Thyroid gland (tissue), 4 donors: ENCODE measurements around the gene RAB38. TPM values are rescaled to one million over a fixed set of nuclear protein-coding genes. Genes with fewer than 3 reads are reported as not detected.

Experiments
- DNase-seq, 2 donors: peaks; one replicate each; pipeline ENCODE4 v3.0.0-alpha.2; 2019
- H3K27ac ChIP-seq, 3 donors: fragments of 200-600 bp; sonication (generic); 1 replicate in 2 of 3; 2 replicates in 1 of 3; pipeline ENCODE4 v1.5.1; 2016 to 2019; ENCODE audit warnings: mild to moderate bottlenecking in 1 of 3, moderate library complexity in 1 of 3
- H3K27me3 ChIP-seq: fragments of 200-600 bp; sonication (generic); one replicate; pipeline ENCODE4 v1.5.1; 2019
- H3K36me3 ChIP-seq, 2 donors: fragments of 200-600 bp; sonication (generic); one replicate each; pipeline ENCODE4 v1.5.1; 2016 to 2019
- H3K4me1 ChIP-seq, 2 donors: fragments of 200-600 bp; sonication (generic); one replicate each; pipeline ENCODE4 v1.5.1; 2017 to 2019
- H3K4me3 ChIP-seq, 3 donors: fragments of 200-600 bp; sonication (generic); replicated peaks in 1 of 3; 1 replicate in 2 of 3; 2 replicates in 1 of 3; pipeline ENCODE4 v1.5.1; 2016; ENCODE audit warnings: mild to moderate bottlenecking in 1 of 3
- H3K9me3 ChIP-seq: fragments of 200-600 bp; sonication (generic); one replicate; pipeline ENCODE4 v1.5.1; 2017
- CTCF ChIP-seq, 6 experiments: fragments of 200-600 bp in 3 of 6; fragments of 450-650 bp in 3 of 6; sonication (generic) in 3 of 6; IDR thresholded peaks; one replicate each; pipeline ENCODE4 v1.5.1; 2016 to 2019; ENCODE audit warnings: antibody characterized with exemption in 6 of 6, mild to moderate bottlenecking in 2 of 6, inconsistent platforms in 1 of 6, moderate library complexity in 1 of 6
- POLR2A ChIP-seq, 2 donors: fragments of 450-650 bp; IDR thresholded peaks; one replicate each; pipeline ENCODE4 v1.6.1; 2017; ENCODE audit warnings: antibody characterized with exemption in 2 of 2, mild to moderate bottlenecking in 2 of 2, moderate library complexity in 1 of 2
- WGBS, 2 donors: methylation state at CpG; one replicate each; pipeline ENCODE4 v1.1.5; 2017; 5-methylcytosine and 5-hydroxymethylcytosine counted together
- intact Hi-C: fragments of 100-400 bp; cut with DNase I; formaldehyde crosslinking; loops from one replicate; pipeline ENCODE4 v1.15.1; 2023
- total RNA-seq, 4 donors: library from RNA; depleted of rRNA; stranded (reverse); fragments of >200 nt; gene quantifications; one replicate each; pipeline ENCODE4 v1.2.3, GENCODE V29; 2016

RAB38 gene
- total RNA-seq, 4 donors from 2014 or later, result 5.6 to 12.9 (median 9.0) TPM

GRCh38 chr11:88152381-88152780 lies 22.9 kb downstream of the RAB38 start:
- peak in 1 of 2 donors; percentile 4 for DNase-seq
- Histone ChIP-seq H3K27me3 (no peaks in the 10 kb centered on the region), H3K4me1 (peaks cover 0 to 14% of the 10 kb centered on the region in 2 donors), H3K9me3 (no peaks in the 10 kb centered on the region), H3K36me3 (no peaks in the 10 kb centered on the region), H3K4me3 (no peak overlapping the region), H3K27ac (peak overlapping the region in 1 of 3 donors; percentile 3)
- intact Hi-C loops, result no loop called here
- no peak for TF ChIP-seq CTCF (IDR thresholded peaks at IDR 0.05)
- no peak for TF ChIP-seq POLR2A (IDR thresholded peaks at IDR 0.05)

- DNase-seq, result no peak
- H3K4me3 ChIP-seq, result no peak overlapping the region
- no peaks in the 10 kb centered on the region for H3K27me3 ChIP-seq
- H3K27ac ChIP-seq, result peak overlapping the region in 1 of 3 donors; percentile 3
- 77 to 78% methylated on average over 5 of the region's 5 CpGs for WGBS, 2 donors
- peaks cover 0 to 14% of the 10 kb centered on the region in 2 donors for H3K4me1 ChIP-seq
- intact Hi-C loops, result no loop called here
- H3K36me3 ChIP-seq, result no peaks in the 10 kb centered on the region
- TF ChIP-seq CTCF (IDR thresholded peaks at IDR 0.05) (no peak), POLR2A (IDR thresholded peaks at IDR 0.05) (no peak)
- no peaks in the 10 kb centered on the region for H3K9me3 ChIP-seq
Observed at GRCh38 chr11:88151709-88152265, 23.5 kb downstream of the RAB38 start.

- no peak overlapping the region for H3K27ac ChIP-seq
- DNase-seq, result no peak
- no peak overlapping the region for H3K4me3 ChIP-seq
- no peaks in the 10 kb centered on the region for H3K36me3 ChIP-seq
- no peaks in the 10 kb centered on the region for H3K27me3 ChIP-seq
- H3K9me3 ChIP-seq, result no peaks in the 10 kb centered on the region
- H3K4me1 ChIP-seq, result no peaks in the 10 kb centered on the region
- no peak for TF ChIP-seq CTCF (IDR thresholded peaks at IDR 0.05)
- no peak for TF ChIP-seq POLR2A (IDR thresholded peaks at IDR 0.05)
- WGBS, 2 donors, result 97 to 98% methylated on average over 1 of the region's 1 CpG
- intact Hi-C loops, result no loop called here
Observed at GRCh38 chr11:88146106-88146505, 29.1 kb downstream of the RAB38 start.

GRCh38 chr11:88139865-88140264 lies 35.4 kb downstream of the RAB38 start:
- intact Hi-C loops, result no loop called here
- TF ChIP-seq POLR2A (IDR thresholded peaks at IDR 0.05) (no peak), CTCF (IDR thresholded peaks at IDR 0.05) (no peak)

GRCh38 chr11:88131764-88132470 lies 43.3 kb downstream of the RAB38 start:
- H3K27me3 ChIP-seq, result no peaks in the 10 kb centered on the region
- no peak overlapping the region for H3K4me3 ChIP-seq
- no peaks in the 10 kb centered on the region for H3K9me3 ChIP-seq
- TF ChIP-seq CTCF (IDR thresholded peaks at IDR 0.05), result no peak
- intact Hi-C loops, result no loop called here
- H3K27ac ChIP-seq, result no peak overlapping the region
- no peak for DNase-seq
- 83 to 85% methylated on average over 3 of the region's 3 CpGs for WGBS, 2 donors
- no peaks in the 10 kb centered on the region for H3K36me3 ChIP-seq
- H3K4me1 ChIP-seq, result no peaks in the 10 kb centered on the region

More at GRCh38 chr11:88139865-88140264, 35.4 kb downstream of the RAB38 start:
- Histone ChIP-seq H3K4me1 (no peaks in the 10 kb centered on the region), H3K27me3 (no peaks in the 10 kb centered on the region), H3K4me3 (no peak overlapping the region), H3K9me3 (no peaks in the 10 kb centered on the region), H3K36me3 (no peaks in the 10 kb centered on the region), H3K27ac (no peak overlapping the region)
- 42 to 48% methylated on average over 1 of the region's 1 CpG for WGBS, 2 donors
- DNase-seq, result no peak
